HPDE6-E6E7 (cell line): Measurements from ENCODE around the gene LAMA4.

Experiments
- DNase-seq: peaks from one replicate; pipeline ENCODE4 v3.0.0; 2011; ENCODE audit warnings: missing footprints; ENCODE audit errors: extremely low spot score

Gene LAMA4

DNA sequence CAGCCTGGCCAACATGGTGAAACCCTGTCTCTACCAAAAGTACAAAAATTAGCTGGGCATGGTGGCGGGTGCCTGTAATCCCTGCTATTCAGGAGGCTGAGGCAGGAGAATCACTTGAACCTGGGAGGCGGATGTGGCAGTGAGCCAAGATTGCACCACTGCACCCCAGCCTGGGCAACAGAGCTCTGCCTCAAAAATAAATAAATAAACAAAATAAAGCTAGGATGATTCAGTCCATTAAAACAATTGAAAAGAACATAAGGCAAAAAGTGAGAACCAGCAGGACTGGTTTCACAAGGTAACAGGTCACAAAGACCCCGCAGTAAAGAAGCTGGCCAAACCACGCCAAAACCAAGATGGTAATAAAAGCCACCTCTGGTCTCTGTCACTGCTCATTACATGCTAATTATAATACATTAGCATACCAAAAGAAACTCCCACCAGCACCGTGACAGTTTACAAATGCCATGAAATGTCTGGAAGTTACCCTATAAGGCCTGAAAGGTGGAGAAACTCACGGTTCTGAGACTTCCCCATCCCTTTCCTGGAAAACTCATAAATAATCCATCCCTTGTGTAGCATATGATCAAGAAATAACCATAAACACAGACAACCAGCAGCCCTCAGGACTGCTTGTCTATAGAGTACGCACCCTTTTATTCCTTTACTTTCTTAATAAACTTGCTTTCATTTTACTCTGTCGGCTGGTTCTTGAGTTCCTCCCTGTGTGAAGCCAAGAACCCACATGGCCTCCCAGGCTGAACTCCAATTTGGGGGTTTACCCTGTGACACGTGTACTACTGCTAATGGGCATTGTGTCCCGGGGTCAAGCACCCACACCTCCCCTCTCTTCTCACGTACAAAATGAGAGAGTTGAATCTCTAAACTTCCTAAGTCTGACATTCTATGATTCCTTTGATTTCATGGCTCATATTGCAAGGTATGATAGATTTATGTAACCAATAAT, 10.2 kb downstream of the LAMA4 start:
- no peak for DNase-seq

DNA sequence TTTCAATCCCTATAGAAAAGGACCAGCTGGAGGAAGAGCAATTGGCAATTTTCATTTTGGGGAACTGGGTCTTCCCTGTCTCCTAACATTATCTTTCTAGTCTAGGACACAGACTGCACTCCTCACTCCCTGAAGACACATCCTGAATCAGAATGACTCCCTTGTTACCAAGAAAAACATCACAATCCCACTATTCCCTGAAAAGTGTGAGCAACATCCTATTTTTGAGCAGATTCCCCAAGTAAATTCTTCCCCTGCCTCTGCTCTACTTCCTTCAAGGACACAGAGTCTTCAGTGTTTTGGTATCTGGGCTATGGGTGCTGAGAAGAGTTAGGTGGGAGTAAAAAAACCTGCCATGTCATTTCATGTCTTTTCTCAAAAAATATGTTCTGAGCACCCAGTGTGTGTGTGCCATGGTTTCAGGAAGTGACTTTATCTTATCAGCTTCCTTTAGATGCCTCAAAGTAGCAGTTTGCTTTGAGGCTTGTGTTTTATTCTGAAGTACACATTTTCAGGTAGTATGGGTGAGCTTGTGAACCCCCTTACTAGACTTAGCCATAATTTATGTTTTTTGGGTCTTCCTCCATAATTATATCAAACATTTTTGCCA, 12.4 kb downstream of the LAMA4 start:
- no peak for DNase-seq

DNA sequence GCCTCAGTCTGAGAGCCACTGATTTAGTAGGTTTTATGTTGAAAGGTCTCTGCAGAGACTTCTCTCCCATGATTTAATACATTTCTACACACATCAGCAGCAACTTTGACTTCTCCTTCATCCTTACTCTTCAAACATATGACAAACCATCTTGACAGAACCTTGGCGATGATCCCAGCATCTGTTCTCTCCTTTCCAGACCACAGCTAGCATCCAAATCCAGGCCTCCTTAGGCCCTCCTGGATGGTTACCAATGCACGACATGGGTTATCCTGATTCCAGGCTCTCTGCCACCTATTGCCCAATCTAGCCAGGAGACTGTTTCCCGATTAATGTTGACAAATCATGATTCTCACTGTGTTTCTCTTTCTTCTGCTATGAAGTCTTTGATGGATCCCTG, 16.8 kb downstream of the LAMA4 start:
- DNase-seq: no peak

DNA sequence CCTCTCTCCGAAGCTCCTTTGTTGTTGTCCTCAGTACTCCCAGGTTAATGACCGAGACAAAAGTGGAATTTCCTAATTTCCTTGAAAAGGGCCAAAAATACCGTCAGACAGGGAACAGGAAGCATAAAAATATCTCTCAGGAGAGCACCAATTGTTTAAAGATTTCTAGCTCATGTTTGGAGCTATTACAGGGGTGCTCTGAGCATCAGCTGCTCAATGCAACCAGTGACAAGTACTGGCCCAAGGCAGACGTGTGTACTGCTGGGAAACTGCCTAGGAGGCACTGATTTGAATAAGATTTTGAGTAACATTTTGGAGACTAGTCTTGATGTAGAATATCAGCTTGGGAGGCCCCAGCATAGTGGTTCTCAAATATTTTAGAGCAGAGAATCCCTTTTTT, 17.3 kb downstream of the LAMA4 start:
- no peak for DNase-seq

DNA sequence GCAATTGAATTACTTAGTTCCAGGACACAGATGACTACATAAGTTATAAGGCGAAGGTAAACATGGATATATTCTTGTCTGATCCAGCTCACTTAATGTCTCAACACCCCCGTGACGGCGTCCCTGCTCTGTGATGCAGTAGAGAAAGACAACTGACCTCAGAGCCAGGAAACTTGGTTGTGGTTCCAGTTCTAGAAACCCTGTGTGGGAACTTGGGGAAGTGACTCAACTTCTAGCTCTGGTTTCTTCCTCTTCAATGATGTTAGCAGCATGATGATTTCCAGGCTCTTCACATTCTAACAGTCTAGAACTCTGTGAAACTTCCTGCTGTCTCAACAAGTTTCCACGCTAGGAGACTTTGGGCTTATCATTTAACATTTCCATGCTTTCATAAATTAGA, 18.4 kb downstream of the LAMA4 start:
- no peak for DNase-seq

DNA sequence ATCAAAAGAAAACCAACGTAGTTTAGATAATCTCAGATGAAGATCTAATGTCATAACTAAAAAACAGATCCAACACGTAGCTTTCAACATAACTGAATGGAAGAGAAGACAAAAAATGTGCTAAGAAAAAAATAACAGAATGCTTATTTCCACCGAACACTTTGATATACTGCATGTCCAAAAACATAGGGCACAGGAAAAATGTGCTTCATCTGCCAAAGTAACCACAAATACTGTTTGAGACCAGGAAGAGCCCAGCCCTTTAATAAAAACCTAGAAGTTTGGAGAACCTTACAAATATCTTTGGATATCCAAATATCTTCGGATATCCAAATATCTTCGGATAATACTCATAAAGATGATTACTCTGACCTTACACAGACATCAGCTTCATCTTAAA, 19.8 kb downstream of the LAMA4 start:
- no peak for DNase-seq

DNA sequence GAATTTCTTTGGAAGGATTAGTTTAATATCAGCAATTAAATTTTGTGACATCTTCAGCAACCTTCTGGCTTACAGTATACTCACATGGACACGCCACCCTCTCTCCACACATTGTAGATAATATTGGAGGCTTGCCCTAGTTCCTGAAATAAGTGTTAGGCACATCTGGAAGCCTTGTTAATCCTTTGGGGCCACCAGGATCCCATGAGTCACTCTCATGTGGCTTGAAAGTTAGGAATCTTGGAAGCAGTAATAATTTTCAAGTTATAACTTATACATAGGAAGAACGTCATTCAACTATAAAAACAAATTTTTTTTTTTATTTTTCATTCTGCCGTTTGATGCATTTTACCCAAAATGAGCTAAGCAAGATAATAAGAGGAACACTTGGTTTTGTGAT, 20.5 kb downstream of the LAMA4 start:
- DNase-seq: no peak

DNA sequence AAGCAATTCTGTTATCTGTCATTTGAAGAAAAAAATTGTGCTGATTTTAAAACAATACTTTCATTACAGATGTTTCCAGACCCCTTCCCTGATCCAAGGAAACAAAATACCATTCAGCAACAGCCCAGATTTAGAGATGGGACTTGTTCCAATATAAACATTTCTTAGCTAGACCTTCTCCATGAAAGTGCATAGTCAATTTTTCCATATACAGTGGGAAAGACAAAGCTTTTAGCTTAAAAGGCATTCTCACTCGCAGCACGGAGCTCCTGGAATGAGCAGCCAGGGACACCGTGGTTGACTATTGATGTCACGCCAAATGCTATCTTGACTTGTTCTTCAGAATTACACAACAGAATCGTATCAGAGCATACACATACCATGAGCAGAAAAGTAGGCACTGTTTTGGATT, 21.5 kb downstream of the LAMA4 start:
- no peak for DNase-seq

DNA sequence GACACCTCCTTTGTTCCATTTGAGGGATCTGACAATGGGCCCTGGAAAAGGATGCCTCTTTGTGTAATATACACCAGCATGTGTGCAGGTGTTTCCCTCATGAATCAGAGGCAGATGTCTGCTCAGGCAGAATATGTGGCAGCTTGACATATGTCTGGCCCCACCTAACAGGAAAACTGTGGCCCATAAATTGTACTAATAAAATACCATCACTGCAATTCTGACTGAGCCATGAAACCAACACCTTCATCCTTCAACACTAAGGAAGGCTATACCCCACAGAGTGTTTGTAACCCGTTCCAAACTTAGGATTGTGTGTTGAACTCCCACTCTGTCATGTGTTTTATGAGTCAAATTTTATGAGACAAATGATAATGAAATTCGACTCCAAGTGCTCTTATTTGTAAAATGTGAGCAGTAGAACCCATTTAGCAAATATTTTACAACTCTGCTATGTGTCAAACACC, 22.7 kb downstream of the LAMA4 start:
- no peak for DNase-seq

DNA sequence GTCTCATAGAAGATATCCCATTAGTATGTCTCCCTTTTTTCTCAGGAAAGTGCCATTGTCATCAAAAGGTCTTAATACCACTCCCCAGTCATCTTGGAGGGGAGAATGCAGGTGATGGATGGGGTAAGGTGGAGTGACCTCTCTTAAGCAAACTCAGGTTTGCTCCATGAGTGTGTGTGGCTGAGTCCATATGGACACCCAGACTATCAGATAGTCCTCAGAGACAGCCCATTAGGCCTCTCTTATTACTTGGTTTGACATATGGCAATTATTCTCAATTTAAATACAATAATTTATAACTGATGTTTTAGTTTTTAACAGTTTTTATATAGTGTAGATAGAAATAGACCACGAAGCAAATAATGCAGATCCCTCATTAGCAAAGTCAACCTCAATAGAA, 23.2 kb downstream of the LAMA4 start:
- no peak for DNase-seq

DNA sequence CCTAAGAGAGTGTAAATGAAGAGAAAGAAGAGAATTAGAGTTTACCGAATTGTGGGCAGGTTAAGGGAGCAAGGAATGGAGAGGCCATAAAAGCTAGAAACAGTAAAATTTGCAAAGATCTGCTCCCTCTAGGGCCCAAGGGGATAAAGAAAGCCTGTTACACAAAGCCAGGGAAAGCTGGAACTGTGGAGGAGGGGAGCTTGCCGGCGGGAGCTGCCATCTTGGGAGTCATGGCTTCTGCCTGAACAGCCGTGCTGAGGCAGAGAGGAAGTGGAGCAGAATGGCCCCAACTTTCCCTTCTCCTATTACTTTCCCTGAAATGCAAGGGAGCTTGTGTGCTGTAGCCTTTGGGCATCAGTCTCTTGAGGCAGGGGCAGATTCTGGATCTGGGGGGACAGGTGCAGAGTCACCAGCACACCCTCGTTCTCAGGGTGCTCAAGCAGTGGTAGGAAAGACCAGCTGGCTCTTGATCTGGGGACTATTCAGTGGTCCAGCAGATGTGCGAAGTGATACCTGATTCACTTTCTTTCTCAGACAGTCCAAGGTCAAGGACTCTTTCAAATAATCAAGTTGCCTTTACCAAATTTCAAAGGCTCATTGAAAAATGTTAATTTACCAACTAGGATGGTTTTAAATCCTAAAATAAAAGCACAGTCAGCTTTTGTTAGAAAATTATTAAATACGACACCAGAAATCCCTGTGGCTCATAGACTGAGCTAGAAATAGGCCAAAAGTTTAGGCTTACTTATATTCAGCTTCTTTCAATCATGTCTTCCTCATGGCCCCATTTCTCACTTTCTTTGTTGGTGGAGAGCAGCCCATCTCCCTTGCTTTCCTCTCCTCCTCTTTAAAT, 25.7 kb downstream of the LAMA4 start:
- DNase-seq: no peak

DNA sequence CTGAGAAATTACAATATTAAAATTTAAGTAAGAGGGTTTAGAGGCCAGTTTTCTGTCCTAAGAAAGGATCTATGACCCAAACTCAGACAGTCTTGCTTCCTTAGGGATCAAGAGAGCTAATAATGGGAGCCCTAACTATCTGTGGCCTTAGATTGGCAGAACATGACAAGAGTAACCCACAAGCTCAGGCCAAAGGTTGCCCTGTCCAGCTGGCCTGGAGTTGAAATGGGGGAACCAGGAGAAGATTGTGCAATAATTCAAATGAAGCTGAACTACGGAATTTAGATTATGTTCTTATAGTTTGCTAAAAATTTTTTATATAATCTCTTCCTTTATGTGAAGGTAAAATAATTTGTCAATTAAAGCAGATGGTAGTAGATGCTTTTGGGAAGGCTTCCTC, 26.4 kb downstream of the LAMA4 start:
- no peak for DNase-seq

DNA sequence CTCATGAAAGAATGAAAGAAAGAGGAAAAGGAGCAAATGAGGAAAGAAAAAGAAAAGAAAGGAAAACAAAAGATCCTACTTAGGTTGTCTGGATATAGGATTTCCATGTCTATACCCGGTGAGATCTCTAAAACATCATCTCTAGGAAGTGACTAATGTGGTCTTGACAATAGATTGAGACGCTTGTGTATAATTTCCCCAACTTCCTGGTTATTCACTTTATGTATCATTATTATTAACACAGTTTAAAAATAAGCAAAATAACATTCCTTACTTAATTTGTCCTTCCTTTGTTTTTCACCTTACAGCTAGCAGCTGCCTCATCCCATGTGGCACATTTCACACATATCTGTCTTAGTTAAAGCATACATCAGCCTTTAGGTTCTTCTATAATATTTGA, 27.0 kb downstream of the LAMA4 start:
- no peak for DNase-seq

DNA sequence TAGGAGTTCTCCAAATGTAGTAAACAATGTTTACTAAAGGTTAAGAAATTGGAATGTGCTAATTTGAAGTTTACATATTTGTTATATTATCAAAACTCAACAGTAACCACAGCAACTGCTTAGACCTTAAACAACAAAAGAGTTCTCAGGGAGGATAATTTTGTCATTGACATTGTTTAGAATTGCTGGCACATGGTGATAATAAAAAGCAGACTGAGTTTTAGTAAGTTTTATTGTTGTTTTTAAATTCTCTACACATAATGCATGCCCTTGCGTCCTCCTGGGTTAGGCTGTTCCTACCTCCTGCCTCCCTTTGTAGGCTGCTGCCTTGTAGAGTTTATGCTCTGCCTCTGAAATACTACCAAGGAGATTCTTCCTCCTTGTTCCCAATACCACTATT, 28.7 kb downstream of the LAMA4 start:
- no peak for DNase-seq

DNA sequence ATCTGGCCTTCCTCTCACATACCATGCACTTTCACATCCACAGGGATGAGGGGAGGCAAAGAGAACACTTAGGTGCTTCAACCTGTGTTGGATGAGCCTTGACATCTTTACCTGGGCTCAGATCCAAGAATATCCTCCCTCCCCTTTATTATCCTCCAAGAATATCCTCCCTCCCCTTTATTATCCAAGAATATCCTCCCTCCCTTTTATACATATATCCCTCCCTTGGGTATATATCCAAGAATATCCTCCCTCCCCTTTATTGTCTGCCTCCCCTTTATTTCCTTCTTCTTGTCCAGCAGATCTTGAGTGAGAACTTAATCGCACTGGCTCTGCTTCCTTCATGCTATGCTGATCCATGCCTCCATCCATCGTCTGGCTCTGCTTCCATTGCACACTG, 30.3 kb downstream of the LAMA4 start:
- DNase-seq: no peak

DNA sequence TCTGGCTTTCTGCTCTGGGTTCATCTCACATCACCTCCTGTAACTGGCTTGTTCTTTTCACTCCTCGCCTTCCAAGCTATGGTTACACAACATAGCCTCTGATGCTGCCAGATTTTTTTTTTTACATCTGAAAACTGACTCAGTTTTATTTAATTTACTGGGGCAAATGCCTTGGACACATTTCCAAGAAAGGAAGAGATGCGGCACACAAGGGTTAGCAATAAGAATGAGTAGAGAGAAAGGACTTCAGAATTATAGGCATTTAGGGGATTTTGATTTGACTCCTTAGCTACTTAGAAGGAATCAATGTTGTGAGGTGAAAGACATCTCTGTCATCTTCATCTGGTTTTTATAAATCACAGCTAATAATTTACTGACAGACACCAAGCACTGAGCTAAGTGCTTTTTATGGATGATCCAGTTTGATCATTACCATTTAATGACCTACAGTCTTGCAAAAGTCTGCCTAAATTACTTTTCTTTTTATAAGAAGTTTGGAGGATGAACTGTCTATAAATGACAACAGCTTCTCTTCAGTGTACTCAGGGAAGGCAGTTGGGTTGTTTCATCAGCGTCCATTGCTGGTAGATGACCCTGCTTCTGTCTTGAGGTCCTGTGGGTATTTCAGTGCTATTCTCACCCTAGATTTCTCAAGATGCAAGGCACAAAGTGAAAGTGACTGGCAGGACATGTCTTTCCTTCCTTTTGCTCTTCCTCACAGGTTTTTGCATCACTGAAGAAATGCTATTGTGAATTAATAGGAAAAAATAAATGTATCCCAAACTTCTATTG, 31.1 kb downstream of the LAMA4 start:
- no peak for DNase-seq

DNA sequence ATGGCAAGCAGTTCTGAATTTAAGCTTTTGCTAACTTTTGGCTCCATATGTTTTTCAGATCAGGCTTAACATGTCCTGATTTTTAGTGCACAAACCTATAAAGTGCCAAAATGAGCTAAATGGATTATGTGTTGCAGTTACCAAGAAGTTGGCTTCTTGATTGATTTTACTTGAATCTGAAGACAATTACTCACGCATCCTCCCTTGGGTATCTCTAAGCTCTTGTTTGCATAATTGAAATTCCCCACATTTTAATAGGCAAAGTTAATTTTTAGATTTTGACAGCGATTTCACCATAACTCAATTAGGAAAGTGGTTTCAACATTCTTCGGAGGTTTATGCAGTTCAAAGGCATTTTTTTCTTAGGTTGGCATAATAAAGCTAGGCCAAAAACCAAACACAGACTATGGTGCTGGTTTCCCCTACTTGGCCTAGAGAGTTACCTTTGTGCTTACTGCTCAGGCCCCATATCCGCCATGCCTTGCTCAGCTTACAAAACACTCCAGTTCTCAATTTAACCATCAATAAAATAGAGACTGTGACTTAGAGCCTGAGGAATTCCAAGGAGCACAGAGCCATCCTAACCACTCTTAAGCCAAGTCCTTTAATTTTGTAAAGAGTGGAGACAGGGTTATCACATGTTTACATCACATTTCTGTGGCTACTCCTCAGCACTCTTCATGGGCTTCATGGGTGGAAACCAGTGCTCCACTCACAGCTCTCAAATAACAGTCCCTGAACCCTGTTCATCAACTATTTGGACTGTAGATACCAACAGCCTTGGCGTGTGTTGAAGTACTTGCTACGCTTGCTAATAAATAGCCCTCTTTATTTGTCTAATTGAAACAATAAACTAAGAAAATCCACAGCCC, 32.1 kb downstream of the LAMA4 start:
- no peak for DNase-seq

DNA sequence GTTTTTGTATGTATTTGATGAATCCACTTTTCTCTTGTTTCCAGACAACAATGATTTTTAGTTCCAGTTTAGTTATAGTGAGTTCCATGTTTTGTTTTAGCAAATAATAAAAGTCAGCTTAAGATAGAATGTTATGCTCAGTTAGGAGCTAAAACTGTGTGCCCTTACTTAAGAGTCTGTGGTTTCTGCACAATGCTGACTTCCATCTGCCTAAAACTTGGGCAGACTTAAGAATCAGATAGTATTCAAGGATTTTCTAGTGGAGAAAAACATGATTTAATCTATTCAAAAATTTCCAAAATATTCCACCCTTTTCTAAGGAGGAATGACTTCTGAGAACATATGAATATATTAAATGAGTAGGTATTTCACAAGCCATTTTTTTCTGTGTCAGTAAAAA, 32.8 kb downstream of the LAMA4 start:
- DNase-seq: no peak

DNA sequence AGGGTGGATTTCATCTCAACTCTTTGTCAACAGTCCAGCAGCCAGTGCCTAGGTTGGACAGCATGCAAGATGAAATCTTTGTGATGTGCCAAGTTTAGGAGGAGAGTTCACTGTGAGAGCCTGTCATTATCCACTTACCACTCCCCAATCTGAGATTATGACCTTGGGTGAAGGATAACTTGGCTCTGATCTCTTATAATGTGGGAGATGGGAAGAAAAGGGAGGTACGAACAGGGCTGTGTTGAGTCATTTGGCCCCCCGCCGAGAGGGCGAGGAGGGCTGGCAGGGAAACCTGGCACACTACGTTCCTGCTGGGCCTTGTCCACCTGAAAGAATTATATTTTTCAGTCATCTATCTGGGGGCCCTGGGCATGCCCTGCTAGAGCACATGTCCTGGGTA, 35.8 kb downstream of the LAMA4 start:
- no peak for DNase-seq
